K562 (cell line): ENCODE results near the gene BBC3. TPM values are rescaled to one million over a fixed set of nuclear protein-coding genes. Genes with fewer than 3 reads are reported as not detected.
A peak's percentile ranks its signal among the peaks of the same experiment; 100 is the strongest.

Source experiments
- BMI1 ChIP-seq: fragments of 150-350 bp; IDR thresholded peaks from 2 replicates; pipeline ENCODE4 v1.6.1; 2014; ENCODE audit warnings: low read length
- NONO ChIP-seq, 2 experiments: fragments of 200-400 bp in 1 of 2; fragments of 450-650 bp in 1 of 2; formaldehyde crosslinking in 1 of 2; IDR thresholded peaks; 2 replicates each; pipeline ENCODE4 v1.6.1; 2017; ENCODE audit warnings: low read depth in 2 of 2, mild to moderate bottlenecking in 2 of 2, moderate library complexity in 2 of 2, low read length in 1 of 2
- POLR2AphosphoS5 ChIP-seq: IDR thresholded peaks from 2 replicates; pipeline ENCODE4 v1.6.1; 2011; ENCODE audit warnings: mild to moderate bottlenecking, low read depth, low read length, moderate library complexity; ENCODE audit not compliant: control insufficient read depth, insufficient read depth
- PPARD ChIP-seq: fragments of 250-450 bp; sonication (Bioruptor Pico); IDR thresholded peaks from 2 replicates; pipeline ENCODE4 v1.8.0; 2022; ENCODE audit warnings: inconsistent platforms, mild to moderate bottlenecking, moderate library complexity
- RFX7 ChIP-seq: fragments of 250-450 bp; sonication (Bioruptor Pico); IDR thresholded peaks from 2 replicates; pipeline ENCODE4 v1.5.1; 2021; ENCODE audit warnings: mild to moderate bottlenecking
- SAP30 ChIP-seq: fragments of 200-600 bp; sonication (generic); IDR thresholded peaks from 2 replicates; pipeline ENCODE4 v1.6.1; 2012; ENCODE audit warnings: borderline replicate concordance, low read depth, mild to moderate bottlenecking, moderate library complexity, low read length, control low read depth, inconsistent platforms; ENCODE audit not compliant: insufficient read depth, poor library complexity, severe bottlenecking
- SETDB1 ChIP-seq: IDR thresholded peaks from one replicate; pipeline ENCODE4 v1.6.1; 2012; ENCODE audit warnings: low read length, control low read depth, inconsistent platforms
- SMARCE1 ChIP-seq: fragments of 450-650 bp; IDR thresholded peaks from 2 replicates; pipeline ENCODE4 v1.7.1; 2016; ENCODE audit warnings: mild to moderate bottlenecking
- TAL1 ChIP-seq: fragments of 450-650 bp; IDR thresholded peaks from 2 replicates; pipeline ENCODE4 v1.6.1; 2016; ENCODE audit warnings: mild to moderate bottlenecking
- ZKSCAN3 ChIP-seq: fragments of 250-450 bp; sonication (Bioruptor Pico); IDR thresholded peaks from 2 replicates; pipeline ENCODE4 v1.4.0; 2020
- ZNF57 ChIP-seq: fragments of 450-650 bp; formaldehyde crosslinking; IDR thresholded peaks from 2 replicates; pipeline ENCODE4 v1.4.0; 2020; ENCODE audit warnings: mild to moderate bottlenecking, moderate library complexity
- ZNF583 ChIP-seq: fragments of 250-450 bp; sonication (Bioruptor Pico); IDR thresholded peaks from 2 replicates; pipeline ENCODE4 v1.4.0; 2020
- ZNF589 ChIP-seq: fragments of 200-800 bp; sonication (Bioruptor generic); IDR thresholded peaks from 2 replicates; pipeline ENCODE4 v1.6.1; 2016; ENCODE audit warnings: low read depth, missing genetic modification characterization, missing compliant biosample characterization
- polyA plus RNA-seq, 8 experiments: library from polyadenylated mRNA; depleted of rRNA in 4 of 8; stranded (reverse) in 5 of 8; unstranded in 3 of 8; fragments of >200 nt; fragmentation: Nextera tagmentation in 2 of 8; fragmentation: Illumina TruSeq in 1 of 8; extraction: Ambion mirVana in 2 of 8; extraction: Trizol in 1 of 8; gene quantifications; 2 replicates each; pipeline versions ENCODE4 v1.2.1 to v1.2.3, GENCODE V29; 2011 to 2014; ENCODE audit warnings: inconsistent platforms in 1 of 8, missing spikeins in 1 of 8
- total RNA-seq, 7 experiments: library from RNA; depleted of rRNA in 6 of 7; stranded (reverse); fragments of >200 nt in 6 of 7; fragmentation: Illumina TruSeq in 2 of 7; extraction: Trizol in 2 of 7; gene quantifications; 2 replicates each; pipeline versions ENCODE4 v1.2.1 to v1.2.3, GENCODE V29; 2011 to 2021; ENCODE audit warnings: low replicate concordance in 1 of 7
- TF ChIP-seq, protein P1 (sequence below): fragments of 450-650 bp; formaldehyde crosslinking; IDR thresholded peaks from 2 replicates; pipeline ENCODE4 v1.4.0; 2020; ENCODE audit warnings: mild to moderate bottlenecking, moderate library complexity
- TF ChIP-seq, protein P2 (sequence below): fragments of 250-450 bp; sonication (Bioruptor Pico); IDR thresholded peaks from 2 replicates; pipeline ENCODE4 v1.5.0; 2022; ENCODE audit warnings: mild to moderate bottlenecking
- TF ChIP-seq, protein P3 (sequence below): fragments of 450-650 bp; formaldehyde crosslinking; IDR thresholded peaks from 2 replicates; pipeline ENCODE4 v1.4.0; 2022; ENCODE audit warnings: missing genetic modification characterization
- TF ChIP-seq, protein P4 (sequence below): fragments of 450-650 bp; formaldehyde crosslinking; conservative IDR thresholded peaks from 2 replicates; pipeline ENCODE4 v1.4.0; 2022; ENCODE audit warnings: mild to moderate bottlenecking, missing genetic modification characterization

BBC3 gene
- total and polyA plus RNA-seq, 9 of the 15 experiments (the other 6 are each of a cell fraction or from before 2014, with no cell fraction given): 0.15 to 30.7 (median 4.8) TPM

DNA sequence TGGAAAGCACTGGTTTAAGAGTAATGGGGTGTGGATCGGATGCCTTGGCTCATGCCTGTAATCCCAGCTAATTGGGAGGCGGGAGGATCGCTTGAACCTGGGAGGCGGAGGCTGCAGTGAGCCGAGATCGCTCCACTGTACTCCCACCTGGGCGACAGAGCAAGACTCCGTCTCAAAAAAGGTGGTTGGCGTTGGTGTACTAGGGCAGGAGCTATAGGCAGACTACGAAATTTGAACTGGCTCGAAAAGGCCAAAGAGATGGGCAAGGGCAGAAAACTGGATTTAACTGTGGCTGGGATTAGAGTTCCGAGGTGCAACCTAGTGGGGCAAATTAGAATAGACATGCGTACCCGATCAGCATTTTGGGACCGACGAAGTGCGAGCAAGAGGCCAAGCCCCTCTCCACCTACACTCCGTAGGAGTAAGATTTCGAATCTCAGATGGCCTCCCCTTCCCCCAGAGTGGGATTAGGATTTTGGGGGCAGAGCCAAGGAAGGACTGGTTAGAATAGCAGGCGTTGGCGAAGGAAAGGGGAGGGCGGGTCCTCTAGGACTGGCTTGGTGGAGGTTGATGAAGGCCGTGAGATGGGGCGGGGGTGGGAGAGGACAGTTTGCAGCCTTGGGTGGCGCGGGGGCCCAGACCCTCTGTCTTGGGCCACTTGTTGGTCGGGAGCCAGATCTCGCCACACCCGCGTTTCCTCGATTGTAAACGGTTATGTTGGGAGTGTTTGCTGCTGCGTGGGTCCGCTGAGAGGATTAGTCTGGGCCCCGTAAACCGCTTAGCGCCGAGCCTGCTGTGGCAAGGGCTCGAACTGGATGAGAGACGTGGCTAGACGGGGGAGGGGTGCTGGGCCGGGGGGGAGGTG lies 41.7 kb upstream of the BBC3 start (continued):
- TF ChIP-seq NONO (IDR thresholded peaks at IDR 0.05; ENCODE audit: low read depth in 2 of 2, low read length in 1 of 2): no peak
- no peak for TF ChIP-seq TAL1
- TF ChIP-seq, protein P1, sequence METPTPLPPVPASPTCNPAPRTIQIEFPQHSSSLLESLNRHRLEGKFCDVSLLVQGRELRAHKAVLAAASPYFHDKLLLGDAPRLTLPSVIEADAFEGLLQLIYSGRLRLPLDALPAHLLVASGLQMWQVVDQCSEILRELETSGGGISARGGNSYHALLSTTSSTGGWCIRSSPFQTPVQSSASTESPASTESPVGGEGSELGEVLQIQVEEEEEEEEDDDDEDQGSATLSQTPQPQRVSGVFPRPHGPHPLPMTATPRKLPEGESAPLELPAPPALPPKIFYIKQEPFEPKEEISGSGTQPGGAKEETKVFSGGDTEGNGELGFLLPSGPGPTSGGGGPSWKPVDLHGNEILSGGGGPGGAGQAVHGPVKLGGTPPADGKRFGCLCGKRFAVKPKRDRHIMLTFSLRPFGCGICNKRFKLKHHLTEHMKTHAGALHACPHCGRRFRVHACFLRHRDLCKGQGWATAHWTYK (CRISPR knock-in tag): no peak
- no peak for TF ChIP-seq ZNF583 (CRISPR knock-in tag)
- TF ChIP-seq SAP30: no peak
- TF ChIP-seq RFX7 (CRISPR knock-in tag): no peak
- TF ChIP-seq SETDB1: no peak
- no peak for TF ChIP-seq BMI1
- TF ChIP-seq PPARD (CRISPR knock-in tag): no peak
- 0 out of 2 replicates have a peak, but pooled peaks have one; percentile 14 for TF ChIP-seq SMARCE1
- TF ChIP-seq ZNF57: no peak
- TF ChIP-seq, protein P2, sequence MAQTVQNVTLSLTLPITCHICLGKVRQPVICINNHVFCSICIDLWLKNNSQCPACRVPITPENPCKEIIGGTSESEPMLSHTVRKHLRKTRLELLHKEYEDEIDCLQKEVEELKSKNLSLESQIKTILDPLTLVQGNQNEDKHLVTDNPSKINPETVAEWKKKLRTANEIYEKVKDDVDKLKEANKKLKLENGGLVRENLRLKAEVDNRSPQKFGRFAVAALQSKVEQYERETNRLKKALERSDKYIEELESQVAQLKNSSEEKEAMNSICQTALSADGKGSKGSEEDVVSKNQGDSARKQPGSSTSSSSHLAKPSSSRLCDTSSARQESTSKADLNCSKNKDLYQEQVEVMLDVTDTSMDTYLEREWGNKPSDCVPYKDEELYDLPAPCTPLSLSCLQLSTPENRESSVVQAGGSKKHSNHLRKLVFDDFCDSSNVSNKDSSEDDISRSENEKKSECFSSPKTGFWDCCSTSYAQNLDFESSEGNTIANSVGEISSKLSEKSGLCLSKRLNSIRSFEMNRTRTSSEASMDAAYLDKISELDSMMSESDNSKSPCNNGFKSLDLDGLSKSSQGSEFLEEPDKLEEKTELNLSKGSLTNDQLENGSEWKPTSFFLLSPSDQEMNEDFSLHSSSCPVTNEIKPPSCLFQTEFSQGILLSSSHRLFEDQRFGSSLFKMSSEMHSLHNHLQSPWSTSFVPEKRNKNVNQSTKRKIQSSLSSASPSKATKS: no peak
- TF ChIP-seq, protein P3, sequence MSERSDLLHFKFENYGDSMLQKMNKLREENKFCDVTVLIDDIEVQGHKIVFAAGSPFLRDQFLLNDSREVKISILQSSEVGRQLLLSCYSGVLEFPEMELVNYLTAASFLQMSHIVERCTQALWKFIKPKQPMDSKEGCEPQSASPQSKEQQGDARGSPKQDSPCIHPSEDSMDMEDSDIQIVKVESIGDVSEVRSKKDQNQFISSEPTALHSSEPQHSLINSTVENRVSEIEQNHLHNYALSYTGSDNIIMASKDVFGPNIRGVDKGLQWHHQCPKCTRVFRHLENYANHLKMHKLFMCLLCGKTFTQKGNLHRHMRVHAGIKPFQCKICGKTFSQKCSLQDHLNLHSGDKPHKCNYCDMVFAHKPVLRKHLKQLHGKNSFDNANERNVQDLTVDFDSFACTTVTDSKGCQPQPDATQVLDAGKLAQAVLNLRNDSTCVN: no peak
- 0 out of 2 replicates have a peak, but pooled peaks have one; percentile 0 for TF ChIP-seq ZNF589 (CRISPR knock-in tag)
- TF ChIP-seq, protein P4, sequence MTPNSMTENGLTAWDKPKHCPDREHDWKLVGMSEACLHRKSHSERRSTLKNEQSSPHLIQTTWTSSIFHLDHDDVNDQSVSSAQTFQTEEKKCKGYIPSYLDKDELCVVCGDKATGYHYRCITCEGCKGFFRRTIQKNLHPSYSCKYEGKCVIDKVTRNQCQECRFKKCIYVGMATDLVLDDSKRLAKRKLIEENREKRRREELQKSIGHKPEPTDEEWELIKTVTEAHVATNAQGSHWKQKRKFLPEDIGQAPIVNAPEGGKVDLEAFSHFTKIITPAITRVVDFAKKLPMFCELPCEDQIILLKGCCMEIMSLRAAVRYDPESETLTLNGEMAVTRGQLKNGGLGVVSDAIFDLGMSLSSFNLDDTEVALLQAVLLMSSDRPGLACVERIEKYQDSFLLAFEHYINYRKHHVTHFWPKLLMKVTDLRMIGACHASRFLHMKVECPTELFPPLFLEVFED: no peak
- no peak for TF ChIP-seq ZKSCAN3 (CRISPR knock-in tag)
- peak; percentile 7; the same call in 1 of the 2 replicates for TF ChIP-seq POLR2AphosphoS5
- TF ChIP-seq, all 486 proteins: peak for 42
